Measurements from ENCODE around the gene PPFIBP2. TPM values are rescaled to one million over a fixed set of nuclear protein-coding genes. Genes with fewer than 3 reads are reported as not detected.

The PPFIBP2 gene
- total and polyA plus RNA-seq, 2 of the 13 experiments (the other 11 are each of a cell fraction or from before 2014, with no cell fraction given) = 15.0 to 52.5 TPM

- TF ChIP-seq DMTF1 (CRISPR knock-in tag; IDR thresholded peaks at IDR 0.05) (no peak), ZNF333 (CRISPR knock-in tag; IDR thresholded peaks at IDR 0.05; ENCODE audit: borderline replicate concordance) (no peak), ZNF414 (CRISPR knock-in tag; IDR thresholded peaks at IDR 0.05) (no peak), ZNF878 (CRISPR knock-in tag; IDR thresholded peaks at IDR 0.05) (no peak)
Observed at GRCh38 chr11:7514099-7514591, 346 bp downstream of the PPFIBP2 start (continued).

GRCh38 chr11:7515447-7515886 is 1.7 kb downstream of the PPFIBP2 start:
- H4K20me1 ChIP-seq (ENCODE audit: insufficient read depth, low read length) = no peaks in the 10 kb centered on the region
- H3K36me3 ChIP-seq (replicated peaks in 1 of 2; ENCODE audit: control insufficient read depth in 1 of 2, insufficient read depth in 2 of 2, low read length in 2 of 2) = no peaks in the 10 kb centered on the region
- ATAC-seq (no peak), DNase-seq (ENCODE audit: low spot score) (peak; percentile 13), FAIRE-seq (no peak)
- no peaks in the 10 kb centered on the region for H3K9me3 ChIP-seq (ENCODE audit: low read length)
- peak overlapping the region; percentile 3 for H3K27ac ChIP-seq (ENCODE audit: extremely low read length, insufficient read depth, low read length)
- H3K4me1 ChIP-seq (ENCODE audit: insufficient read depth, low read length) = peaks cover 52% of the 10 kb centered on the region
- POLR2A ChIA-PET = interaction anchor here (0.9 to 3.3 kb wide), 4 partner anchors 10 to 58 kb away, joined by 3 to 22 read pairs (median 4); no protein-coding TSS in a partner anchor
- H3K4me3 ChIP-seq (replicated peaks in 1 of 3; ENCODE audit: insufficient read depth in 1 of 3, low read depth in 2 of 3, low read length in 3 of 3) = peak overlapping the region in 2 of 3 experiments; percentile 39 to 72; a peak in 4 of 6 replicates
- BruUV-seq (replicated peaks) = no TSS peak
- peak overlapping the region; percentile 92 for H3K4me2 ChIP-seq (ENCODE audit: low read depth, low read length)
- in situ Hi-C loops (cut with HindIII; ENCODE audit: extremely low pct_ligation_motif_present, low pct_unique_long_range_greater_than_20kb) (no loop called here), intact Hi-C loops (cut with micrococcal nuclease; ENCODE audit: unreplicated experiment) (no loop called here)
- no peak overlapping the region for H3K9ac ChIP-seq (ENCODE audit: insufficient read depth, low read depth, low read length)
- CTCF ChIA-PET (ENCODE audit: low intra/inter-chr PET ratio, low total read pairs) = no interaction called here
- no peaks in the 10 kb centered on the region; a peak in 2 of 5 replicates for H3K27me3 ChIP-seq (ENCODE audit: control insufficient read depth in 1 of 2, insufficient read depth in 2 of 2, low read length in 2 of 2)
- WGBS (ENCODE audit: low lambda C conversion rate) = 46% methylated on average over 1 of the region's 1 CpG
- H3K79me2 ChIP-seq (ENCODE audit: insufficient read depth, low read length) = peaks cover 2% of the 10 kb centered on the region
- H2AFZ ChIP-seq (ENCODE audit: low read length) = no peak overlapping the region
- TF ChIP-seq ZBED4 (CRISPR knock-in tag; IDR thresholded peaks at IDR 0.05; ENCODE audit: borderline replicate concordance) = no peak
- TF ChIP-seq ARID5B (CRISPR knock-in tag; IDR thresholded peaks at IDR 0.05) = peak; percentile 37; the same call in 1 of the 2 replicates
- 0 out of 2 replicates have a peak, but pooled peaks have one; percentile 30 for TF ChIP-seq ZNF670 (CRISPR knock-in tag; IDR thresholded peaks at IDR 0.05; ENCODE audit: borderline replicate concordance)
- no peak for TF ChIP-seq KDM4B (CRISPR knock-in tag; IDR thresholded peaks at IDR 0.05)
- no peak for TF ChIP-seq SKI (IDR thresholded peaks at IDR 0.05; ENCODE audit: partially characterized antibody)
- 0 out of 2 replicates have a peak, but pooled peaks have one; percentile 37 for TF ChIP-seq HDAC2 (CRISPR knock-in tag; IDR thresholded peaks at IDR 0.05)
